ENCODE measurements around the gene ASB18. TPM values are rescaled to one million over a fixed set of nuclear protein-coding genes. Genes with fewer than 3 reads are reported as not detected.
"Not testable (repeated sequence)": the region's sequence is repeated elsewhere in the genome, so short reads cannot be mapped to it uniquely, and the experiment has no call there.

The ASB18 gene
- polyA plus RNA-seq, 3 donors: not detected

DNA sequence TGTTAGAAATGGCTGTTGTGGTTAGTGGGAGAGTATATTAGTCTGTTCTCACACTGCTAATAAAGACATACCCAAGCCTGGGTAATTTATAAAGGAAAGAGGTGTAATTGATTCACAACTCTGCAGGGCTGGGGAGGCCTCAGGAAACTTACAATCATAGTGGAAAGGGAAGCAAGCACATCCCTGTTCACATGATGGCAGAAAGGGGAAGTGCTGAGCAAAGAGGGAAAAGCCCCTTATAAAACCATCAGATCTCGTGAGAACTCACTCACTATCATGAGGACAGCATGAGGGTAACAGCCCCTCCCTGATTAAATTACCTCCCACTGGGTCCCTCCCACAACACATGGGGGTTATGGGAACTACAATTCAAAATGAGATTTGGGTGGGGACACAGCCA lies 24.2 kb upstream of the ASB18 start:
- WGBS, 3 donors: 28 to 30% (median 29%) methylated on average over 1 of the region's 1 CpG
- H3K27ac ChIP-seq (ENCODE audit: low read depth, low read length): not testable (repeated sequence)

DNA sequence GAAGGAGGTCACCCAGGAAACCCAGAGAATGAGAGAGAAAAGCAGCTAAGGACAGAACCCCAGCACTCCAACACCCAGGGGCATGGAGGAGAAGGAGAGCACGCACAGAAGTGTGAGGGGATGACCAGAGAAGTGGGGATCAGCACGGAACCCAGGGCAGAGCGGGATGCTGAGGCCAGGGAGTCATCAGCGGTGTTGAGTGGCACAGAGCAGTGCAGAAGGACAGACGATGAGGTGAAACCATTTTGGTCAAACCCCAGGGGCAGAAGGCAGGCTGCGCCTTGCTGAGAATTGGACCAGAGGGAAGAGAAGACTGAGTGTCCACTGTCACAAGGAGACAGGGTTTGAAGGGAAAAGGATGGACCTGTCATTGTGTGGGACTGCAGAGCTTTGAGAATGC lies 23.4 kb upstream of the ASB18 start:
- H3K27ac ChIP-seq (ENCODE audit: low read depth, low read length): no peak overlapping the region
- WGBS, 3 donors: 80 to 89% (median 88%) methylated on average over 6 of the region's 6 CpGs

DNA sequence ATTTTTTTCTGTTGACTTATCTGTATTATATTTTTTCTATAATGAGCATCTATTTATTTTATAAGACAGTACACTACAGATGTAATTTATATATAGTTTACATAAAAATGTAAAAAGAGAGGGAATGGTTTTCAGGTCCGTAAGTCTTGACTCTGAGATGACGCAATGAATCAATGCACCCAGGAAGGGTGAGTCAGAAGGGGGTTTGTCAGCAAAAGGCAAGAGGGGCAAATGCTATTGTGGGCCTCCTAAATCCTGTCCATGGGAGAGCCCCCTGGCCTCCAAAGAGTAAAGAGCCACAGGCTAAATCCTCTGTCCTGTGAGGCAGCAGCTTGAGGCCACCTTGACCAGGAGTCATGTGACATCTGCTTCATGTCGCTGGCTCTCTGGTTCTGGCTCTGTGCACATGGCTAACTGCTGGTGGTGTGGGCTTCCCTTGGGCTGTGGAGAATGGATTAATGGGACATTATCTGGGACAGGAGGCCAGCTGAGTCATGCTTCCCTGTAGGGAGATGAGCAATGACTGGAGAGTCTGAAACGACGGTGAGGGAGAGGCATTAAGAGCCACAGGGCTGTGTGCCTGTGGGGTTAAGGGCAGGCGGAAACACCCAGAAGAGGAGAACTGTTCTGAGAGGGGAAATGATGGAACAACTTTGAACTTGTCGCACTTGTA lies 22.8 kb upstream of the ASB18 start:
- no peak overlapping the region for H3K27ac ChIP-seq (ENCODE audit: low read depth, low read length)
- 72 to 82% (median 79%) methylated on average over 7 of the region's 7 CpGs for WGBS, 3 donors

DNA sequence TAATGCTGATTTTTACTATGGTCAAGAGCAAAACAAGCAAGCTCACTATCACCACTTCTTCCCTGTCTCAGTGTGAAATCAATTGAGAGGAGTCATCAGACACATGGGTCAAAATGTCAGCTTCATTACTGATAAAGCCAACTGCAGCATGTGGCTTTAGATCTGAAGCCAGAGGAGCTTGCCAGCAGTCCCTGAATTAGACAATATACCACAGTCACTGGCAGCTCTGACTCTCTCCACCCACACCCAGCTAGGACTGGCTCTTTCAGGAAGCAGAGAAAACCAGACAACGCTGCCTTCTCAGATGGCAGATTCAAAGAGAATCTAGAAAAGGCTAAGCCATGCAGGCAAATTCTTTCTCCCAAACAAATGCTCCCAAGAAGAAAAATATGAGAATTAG lies 20.0 kb upstream of the ASB18 start:
- 60 to 85% (median 73%) methylated on average over 1 of the region's 1 CpG for WGBS, 3 donors
- H3K27ac ChIP-seq (ENCODE audit: low read depth, low read length): no peak overlapping the region

DNA sequence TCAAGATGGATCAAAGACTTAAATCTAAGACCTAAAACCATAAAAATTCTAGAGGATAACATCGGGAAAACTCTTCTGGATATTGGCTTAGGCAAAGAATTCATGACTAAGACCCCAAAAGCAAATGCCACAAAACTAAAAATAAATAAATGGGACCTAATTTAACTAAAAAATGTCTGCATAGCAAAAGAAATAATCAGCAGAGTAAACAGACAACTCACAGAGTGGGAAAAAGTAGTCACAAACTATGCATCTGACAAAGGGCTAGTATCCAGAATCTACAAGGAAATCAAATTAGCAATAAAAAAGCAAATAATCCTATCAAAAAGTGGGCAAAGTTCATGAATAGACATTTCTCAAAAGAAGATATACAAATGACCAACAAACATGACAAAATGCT lies 18.2 kb upstream of the ASB18 start:
- no peak overlapping the region for H3K27ac ChIP-seq (ENCODE audit: low read depth, low read length)
- 68 to 84% (median 82%) methylated on average over 1 of the region's 1 CpG for WGBS, 3 donors

DNA sequence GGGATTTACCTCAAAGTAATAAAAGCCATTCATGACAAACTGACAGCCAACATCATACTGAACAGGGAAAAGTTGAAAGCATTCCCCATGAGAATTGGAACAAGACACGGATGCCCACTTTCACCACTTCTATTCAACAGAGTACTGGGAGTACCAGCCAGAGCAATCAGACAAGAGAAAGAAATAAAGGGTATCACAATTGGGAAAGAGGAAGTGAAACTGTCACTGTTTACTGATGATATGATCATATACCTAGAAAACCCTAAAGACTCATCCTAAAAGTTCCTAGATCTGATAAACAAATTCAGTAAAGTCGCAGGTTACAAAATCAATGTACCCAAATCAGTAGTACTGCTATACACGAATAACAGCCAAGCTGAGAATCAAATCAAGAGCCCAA lies 17.2 kb upstream of the ASB18 start:
- 75 to 87% (median 87%) methylated on average over 3 of the region's 3 CpGs for WGBS, 3 donors
- H3K27ac ChIP-seq (ENCODE audit: low read depth, low read length): no peak overlapping the region

DNA sequence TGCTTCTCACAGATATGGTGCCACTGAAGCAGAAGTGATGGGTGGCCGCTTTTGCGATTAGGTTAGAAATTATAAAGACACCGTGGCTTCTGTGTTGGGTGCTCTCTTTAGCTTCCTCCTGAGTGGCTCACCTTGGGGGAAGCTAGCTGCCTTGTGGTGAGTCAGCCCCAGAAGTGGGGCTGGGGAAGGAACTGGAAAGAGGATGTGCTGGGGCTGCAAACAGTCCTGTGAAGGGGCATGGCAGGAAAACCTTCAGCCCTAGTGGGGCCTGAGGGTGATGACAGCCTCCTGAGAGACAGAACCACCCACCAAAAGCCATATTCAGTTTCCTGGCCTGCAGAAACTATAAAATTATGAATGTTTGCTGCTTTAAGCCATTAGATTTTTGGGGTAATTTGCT lies 8.9 kb upstream of the ASB18 start:
- H3K27ac ChIP-seq (ENCODE audit: low read depth, low read length): no peak overlapping the region

DNA sequence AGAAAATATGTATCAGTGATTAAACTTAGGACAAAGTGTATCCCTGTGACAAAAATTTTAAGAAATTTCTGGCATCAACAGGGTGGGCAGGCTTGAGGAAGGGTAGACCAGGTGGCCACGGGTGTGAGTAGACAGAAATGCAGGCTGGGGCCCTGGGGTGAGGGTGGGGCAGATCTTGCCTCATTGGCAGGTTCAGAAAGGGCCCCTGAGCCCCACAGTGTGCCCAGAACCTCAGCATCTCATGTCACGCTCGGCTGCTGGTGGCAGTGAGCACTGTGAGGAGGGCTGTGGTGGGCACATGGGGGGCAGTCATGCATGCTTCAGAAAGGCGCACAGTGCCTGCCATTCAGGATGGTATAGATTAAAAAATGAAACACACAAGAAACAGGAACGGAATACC lies 7.6 kb upstream of the ASB18 start:
- 80 to 88% (median 87%) methylated on average over 5 of the region's 5 CpGs for WGBS, 3 donors

More for the DNA sequence above, 8.9 kb upstream of the ASB18 start:
- 83 to 88% (median 85%) methylated on average over 3 of the region's 3 CpGs for WGBS, 3 donors

DNA sequence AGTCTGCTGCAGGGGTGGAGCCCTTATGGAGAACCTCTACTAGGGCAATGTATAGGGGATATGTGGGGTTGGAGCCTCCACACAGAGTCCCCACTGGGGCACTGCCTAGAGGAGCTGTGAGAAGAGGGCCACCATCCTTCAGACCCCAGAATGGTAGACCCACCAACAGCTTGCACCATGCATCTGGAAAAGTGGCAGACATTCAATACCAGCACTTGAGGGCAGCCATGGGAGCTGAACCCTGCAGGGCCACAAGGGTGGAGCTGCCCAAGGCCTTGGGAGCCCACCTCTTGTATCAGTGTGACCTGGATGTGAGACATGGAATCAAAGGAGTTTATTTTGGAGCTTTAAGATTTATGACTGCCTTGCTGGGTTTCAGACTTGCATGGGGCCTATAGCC lies 5.7 kb upstream of the ASB18 start:
- not testable (repeated sequence) for H3K27ac ChIP-seq (ENCODE audit: low read depth, low read length)

More for the DNA sequence above, 7.6 kb upstream of the ASB18 start:
- H3K27ac ChIP-seq (ENCODE audit: low read depth, low read length): no peak overlapping the region

DNA sequence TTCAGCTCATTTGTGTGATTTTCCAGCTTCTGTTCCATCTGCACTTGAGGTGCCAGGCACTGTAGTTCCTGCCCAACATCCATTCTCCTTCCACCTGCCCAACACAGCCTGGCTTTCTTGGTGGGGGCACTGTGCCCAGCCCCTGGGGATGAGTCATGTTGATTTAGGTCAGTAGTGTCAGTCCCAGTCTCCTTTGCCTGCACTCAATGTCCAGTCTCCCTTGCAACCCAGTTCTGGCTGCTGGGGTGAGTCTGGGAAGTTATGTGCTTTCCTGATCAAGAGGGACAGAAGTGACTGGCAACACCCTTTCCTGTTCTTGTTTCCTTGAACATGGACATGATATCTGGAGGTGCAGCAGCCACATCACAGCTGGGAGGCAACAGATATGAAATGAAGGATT lies 1.5 kb upstream of the ASB18 start:
- no peak overlapping the region for H3K27ac ChIP-seq (ENCODE audit: low read depth, low read length)

DNA sequence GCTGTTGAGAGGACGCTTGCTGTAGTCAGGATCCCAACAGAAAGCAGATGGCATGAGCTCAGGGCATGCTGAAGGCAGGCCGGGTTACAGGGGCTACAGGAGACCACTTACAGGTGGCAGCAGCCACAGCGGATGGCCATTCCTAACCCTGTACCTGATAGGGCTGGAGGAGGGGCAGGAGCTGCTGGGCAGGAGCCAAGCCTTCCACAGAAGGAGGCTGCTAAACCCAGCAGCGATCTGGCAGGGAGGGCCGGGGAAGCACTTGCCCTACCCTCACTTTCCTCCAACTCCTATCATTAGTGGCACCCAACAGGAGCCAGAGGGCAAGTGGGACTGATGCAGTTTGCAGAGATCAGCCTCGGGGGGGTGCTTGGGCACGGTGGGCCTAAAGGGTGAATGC lies 2.0 kb downstream of the ASB18 start:
- 78 to 91% (median 86%) methylated on average over 7 of the region's 7 CpGs for WGBS, 3 donors
- no peak overlapping the region for H3K27ac ChIP-seq (ENCODE audit: low read depth, low read length)

DNA sequence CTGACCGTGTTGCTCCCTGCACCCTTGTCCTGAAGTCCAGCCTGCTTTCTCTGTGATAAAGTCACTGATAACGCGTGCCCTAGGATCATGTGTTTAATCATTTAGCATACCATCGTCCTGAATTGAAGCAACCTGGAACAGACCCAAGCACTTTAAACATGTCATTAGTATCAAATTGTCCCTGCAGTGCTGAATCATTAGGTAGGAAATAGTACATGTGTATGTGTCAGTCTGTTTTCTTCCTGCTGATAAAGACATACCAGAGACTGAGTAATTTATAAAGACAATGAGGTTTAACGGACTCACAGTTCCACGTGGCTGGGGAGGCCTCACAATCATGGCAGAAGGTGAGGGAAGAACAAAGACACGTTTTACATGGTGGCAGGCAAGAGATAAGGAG lies 2.8 kb downstream of the ASB18 start:
- 44 to 57% (median 56%) methylated on average over 7 of the region's 7 CpGs for WGBS, 3 donors
- H3K27ac ChIP-seq (ENCODE audit: low read depth, low read length): no peak overlapping the region

DNA sequence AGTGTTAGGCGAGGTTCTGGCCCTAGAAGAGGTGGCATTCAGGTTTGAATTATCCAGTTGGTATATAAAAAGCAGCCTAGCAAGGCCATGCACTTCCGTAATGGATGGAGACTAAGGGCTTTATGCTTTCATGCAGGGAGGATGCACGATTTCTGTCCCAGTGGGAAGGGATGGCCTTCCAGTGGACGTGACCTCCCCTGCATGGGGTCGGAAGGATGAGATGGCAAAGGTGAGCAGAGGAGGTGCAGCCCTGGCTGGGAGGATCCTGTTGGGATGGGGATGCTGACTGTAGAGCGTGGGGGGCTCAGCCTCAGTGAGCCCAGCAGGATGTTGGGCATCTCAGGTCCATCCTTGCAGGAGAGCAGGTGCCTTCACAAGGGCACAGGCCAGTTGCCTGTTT lies 4.8 kb downstream of the ASB18 start:
- WGBS, 3 donors: 72 to 82% (median 82%) methylated on average over 6 of the region's 6 CpGs
- H3K27ac ChIP-seq (ENCODE audit: low read depth, low read length): no peak overlapping the region

DNA sequence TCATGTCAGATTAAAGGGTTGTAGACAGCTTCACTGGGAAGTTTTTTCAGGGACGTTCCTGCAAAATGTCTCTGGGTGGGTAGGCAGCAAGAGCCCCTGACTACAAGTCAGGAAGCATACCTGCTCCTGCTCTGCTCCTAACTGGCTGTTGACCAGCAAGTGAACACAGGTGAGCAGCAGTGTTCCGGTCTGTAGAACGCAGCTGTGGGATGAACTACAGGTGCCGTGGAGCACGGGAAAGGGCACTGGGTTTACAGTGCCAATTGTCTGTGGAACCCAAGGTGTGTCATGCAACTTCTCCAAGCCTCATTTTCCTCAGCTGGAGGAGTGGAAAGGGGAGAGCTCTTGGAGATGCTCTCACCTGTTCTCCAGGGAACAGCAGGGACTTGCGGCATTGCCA lies 6.6 kb downstream of the ASB18 start:
- 64 to 85% (median 74%) methylated on average over 6 of the region's 6 CpGs for WGBS, 3 donors

DNA sequence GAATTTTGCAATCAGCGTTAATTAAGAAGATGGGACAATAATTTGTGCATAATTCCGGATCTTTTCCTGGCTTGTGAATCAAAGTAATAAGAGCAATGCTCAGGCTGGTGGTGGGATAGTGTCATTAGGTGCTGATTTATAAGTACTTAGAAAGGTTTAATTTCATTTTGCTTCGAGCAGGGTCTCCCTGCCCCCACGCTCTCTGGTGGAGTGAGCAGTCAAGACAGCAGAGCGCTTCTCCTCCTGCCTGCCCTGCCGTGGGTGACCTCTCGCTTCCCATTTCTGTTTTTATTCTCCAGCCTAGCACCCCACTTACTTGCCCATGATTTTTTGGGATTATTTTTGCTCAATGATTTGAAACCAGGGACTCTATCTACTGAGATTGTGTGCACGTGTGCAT lies 7.1 kb downstream of the ASB18 start:
- 60 to 66% (median 60%) methylated on average over 8 of the region's 8 CpGs for WGBS, 3 donors
- no peak overlapping the region for H3K27ac ChIP-seq (ENCODE audit: low read depth, low read length)

More for the DNA sequence above, 6.6 kb downstream of the ASB18 start:
- no peak overlapping the region for H3K27ac ChIP-seq (ENCODE audit: low read depth, low read length)

DNA sequence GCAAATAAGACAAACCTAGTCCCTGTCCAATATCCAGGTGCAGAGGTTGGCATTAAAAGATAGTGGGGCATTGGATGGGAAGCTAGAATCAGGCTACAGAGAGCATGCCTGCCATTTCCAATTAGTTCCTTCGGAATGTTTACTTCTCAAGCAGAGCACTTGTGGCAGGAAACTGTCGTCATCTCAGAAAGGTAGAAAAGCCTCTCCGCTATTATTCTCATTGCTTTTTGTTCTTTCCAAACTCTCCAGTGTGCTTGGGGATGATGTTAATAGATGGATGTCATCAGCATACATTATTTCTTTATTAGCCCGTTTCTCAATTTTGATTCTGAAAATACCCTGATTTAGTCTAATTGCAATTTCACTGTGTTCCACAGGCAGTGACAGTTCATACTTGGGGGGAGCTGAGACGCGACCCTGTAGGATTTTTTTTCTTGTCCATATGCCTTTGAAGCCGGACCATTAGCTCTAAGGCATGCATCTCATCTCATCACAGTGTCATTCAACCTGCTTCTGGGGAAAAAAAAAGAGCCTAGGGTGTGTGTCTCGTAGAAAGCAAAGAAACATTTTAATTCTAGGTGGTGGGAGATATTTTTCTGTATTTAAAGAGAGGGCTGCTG lies 7.7 kb downstream of the ASB18 start:
- H3K27ac ChIP-seq (ENCODE audit: low read depth, low read length): no peak overlapping the region
- WGBS, 3 donors: 36 to 51% (median 43%) methylated on average over 8 of the region's 8 CpGs

DNA sequence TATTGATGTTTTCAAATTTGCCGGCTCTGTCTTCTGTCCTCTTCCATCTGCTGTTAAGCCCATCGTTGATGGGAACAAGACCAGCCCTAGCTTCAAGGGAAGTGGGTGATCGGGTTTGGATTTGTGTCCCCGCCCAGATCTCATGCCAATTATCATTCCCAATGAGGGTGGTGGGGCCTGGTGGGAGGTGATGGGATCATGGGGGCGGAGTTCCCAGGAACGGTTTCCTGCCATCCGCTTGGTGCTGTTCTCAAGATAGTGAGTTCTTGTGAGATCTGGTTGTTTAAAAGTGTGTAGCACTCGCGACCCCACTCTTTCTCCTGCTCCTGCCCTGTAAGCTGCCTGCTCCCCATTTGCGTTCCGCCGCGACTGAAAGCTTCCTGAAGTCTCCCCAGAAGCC lies 9.5 kb downstream of the ASB18 start:
- WGBS, 3 donors: 73 to 80% (median 78%) methylated on average over 13 of the region's 13 CpGs
- H3K27ac ChIP-seq (ENCODE audit: low read depth, low read length): no peak overlapping the region

DNA sequence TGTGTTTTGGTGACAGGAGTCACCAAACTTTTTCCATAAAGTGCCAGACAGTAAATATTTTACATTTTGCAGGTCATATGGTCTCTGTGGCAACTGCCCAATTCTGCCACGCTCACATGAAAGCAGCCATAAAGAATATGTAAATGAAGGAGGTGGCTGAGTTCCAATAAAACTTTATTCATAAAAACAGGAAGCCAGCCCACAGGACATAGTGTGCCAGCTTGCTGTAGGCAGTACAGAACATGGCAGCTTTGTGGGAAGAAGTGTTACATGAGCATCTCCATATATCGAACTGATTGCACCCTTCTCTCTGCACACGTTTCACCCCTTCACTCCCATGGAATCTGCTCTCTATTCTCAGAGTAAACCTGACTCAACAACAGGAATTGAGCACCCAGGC lies 10.2 kb downstream of the ASB18 start:
- WGBS, 3 donors: 67 to 83% (median 78%) methylated on average over 3 of the region's 3 CpGs
- H3K27ac ChIP-seq (ENCODE audit: low read depth, low read length): no peak overlapping the region

DNA sequence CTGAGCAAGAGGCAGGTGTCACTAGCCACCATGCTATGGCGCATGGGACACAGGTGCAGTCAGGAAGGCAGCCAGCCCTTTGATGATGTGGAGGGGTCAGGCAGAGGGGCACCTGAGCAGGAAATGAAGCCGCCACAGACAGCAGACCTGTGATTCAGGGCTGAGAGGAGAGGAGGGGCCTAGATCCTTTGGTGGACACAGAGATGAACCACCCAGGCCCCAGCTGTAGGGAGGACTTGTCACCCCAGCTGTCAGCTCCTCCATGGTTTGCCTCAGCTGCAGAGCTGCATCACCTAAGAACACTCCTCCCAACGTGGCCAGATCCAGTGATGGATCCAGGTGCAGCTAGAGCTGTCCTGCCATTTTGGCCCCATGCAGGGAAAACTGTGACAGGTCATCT lies 11.6 kb downstream of the ASB18 start:
- H3K27ac ChIP-seq (ENCODE audit: low read depth, low read length): no peak overlapping the region
- WGBS, 3 donors: 63 to 67% (median 64%) methylated on average over 3 of the region's 3 CpGs

DNA sequence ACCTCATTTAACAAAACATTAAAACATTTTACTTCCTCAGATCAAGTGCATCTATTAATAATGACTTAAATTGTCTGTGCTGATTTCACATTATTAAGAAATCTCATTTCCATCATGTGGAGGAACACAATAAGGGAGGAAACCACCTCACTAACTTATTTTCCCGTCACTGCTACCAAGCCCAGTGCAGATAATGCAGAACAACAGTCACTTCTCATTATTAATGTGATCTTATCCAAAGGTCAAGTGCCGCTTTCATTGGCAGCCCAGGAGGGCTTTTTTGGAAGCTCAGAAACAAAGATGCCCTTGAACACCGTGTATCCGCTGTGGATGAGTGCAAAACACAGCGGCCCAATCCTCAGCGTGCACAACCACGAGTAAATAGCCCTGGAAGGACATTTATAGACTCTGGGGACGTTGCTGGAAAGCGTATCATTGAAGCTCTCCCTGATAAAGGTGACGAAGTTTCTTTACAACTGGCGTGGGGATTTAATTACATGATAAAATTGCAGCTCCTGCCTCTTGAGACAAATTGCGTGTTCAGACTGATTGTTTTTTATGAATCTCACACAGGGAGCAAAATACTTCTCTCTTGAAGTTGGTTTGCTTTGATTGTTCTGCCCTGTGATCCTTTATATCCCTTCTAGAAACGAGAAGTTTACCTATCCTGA lies 13.2 kb downstream of the ASB18 start:
- no peak overlapping the region for H3K27ac ChIP-seq (ENCODE audit: low read depth, low read length)
- WGBS, 3 donors: 19 to 47% (median 39%) methylated on average over 13 of the region's 13 CpGs

Data from adipose tissue (tissue), 3 donors.